WTC11 (cell line): ENCODE measurements around the gene RASSF3. TPM values are rescaled to one million over a fixed set of nuclear protein-coding genes. Genes with fewer than 3 reads are reported as not detected.

Source experiments
- ATAC-seq: fragments of 200-7000 bp; cut with Tn5 transposase; 2 replicates; pipeline ENCODE4 v1.10.0; 2021; ENCODE audit warnings: mild to moderate bottlenecking, moderate library complexity
- CTCF ChIA-PET: fragments of 300-600 bp; sonication (Branson Sonifier 250); formaldehyde crosslinking; loops from one replicate; lab custom pipeline; 2021; ENCODE audit warnings: antibody characterized with exemption; lab: Charles Lee
- POLR2A ChIA-PET: fragments of 350-600 bp; sonication (Branson Sonifier 250); formaldehyde crosslinking; loops from one replicate; lab custom pipeline; 2021; ENCODE audit warnings: antibody characterized with exemption; lab: Charles Lee
- DNase-seq: peaks from one replicate; pipeline ENCODE4 v3.0.0; 2021; ENCODE audit warnings: low spot score
- H3K27ac Mint-ChIP-seq: 2 replicates; pipeline ENCODE4 v1.8.0; 2021; ENCODE audit warnings: mixed read lengths
- H3K27me3 Mint-ChIP-seq: 2 replicates; pipeline ENCODE4 v1.8.0; 2021; ENCODE audit warnings: low read depth, mild to moderate bottlenecking, moderate library complexity, mixed read lengths
- H3K36me3 Mint-ChIP-seq: 2 replicates; pipeline ENCODE4 v1.8.0; 2021; ENCODE audit warnings: mixed read lengths
- H3K4me1 Mint-ChIP-seq: 2 replicates; pipeline ENCODE4 v1.8.0; 2022; ENCODE audit warnings: mixed read lengths
- H3K4me3 Mint-ChIP-seq: 2 replicates; pipeline ENCODE4 v1.8.0; 2021; ENCODE audit warnings: mild to moderate bottlenecking, moderate library complexity, mixed read lengths
- H3K9me3 Mint-ChIP-seq: 2 replicates; pipeline ENCODE4 v1.8.0; 2021; ENCODE audit warnings: mixed read lengths
- CREM ChIP-seq: sonication (generic); formaldehyde crosslinking; IDR thresholded peaks from 2 replicates; pipeline ENCODE4 v1.8.1; 2022; ENCODE audit warnings: mild to moderate bottlenecking, missing genetic modification reagents, moderate library complexity
- EMX1 ChIP-seq: fragments of 250-450 bp; sonication (Bioruptor Pico); IDR thresholded peaks from 2 replicates; pipeline ENCODE4 v1.8.0; 2021; ENCODE audit warnings: mild to moderate bottlenecking
- ESRRA ChIP-seq: sonication (generic); formaldehyde crosslinking; IDR thresholded peaks from 2 replicates; pipeline ENCODE4 v1.8.1; 2022; ENCODE audit warnings: mild to moderate bottlenecking, missing genetic modification reagents, borderline replicate concordance
- FOXK1 ChIP-seq: sonication (generic); formaldehyde crosslinking; IDR thresholded peaks from 2 replicates; pipeline ENCODE4 v1.8.0; 2022; ENCODE audit warnings: mild to moderate bottlenecking, moderate library complexity, missing genetic modification reagents
- GABPB1 ChIP-seq: sonication (generic); formaldehyde crosslinking; IDR thresholded peaks from 2 replicates; pipeline ENCODE4 v1.8.1; 2023; ENCODE audit warnings: mild to moderate bottlenecking, missing genetic modification reagents
- GTF2I ChIP-seq: fragments of 250-450 bp; sonication (Bioruptor Pico); conservative IDR thresholded peaks from 2 replicates; pipeline ENCODE4 v1.4.0; 2021; ENCODE audit warnings: mild to moderate bottlenecking
- JAZF1 ChIP-seq: fragments of 250-450 bp; sonication (Bioruptor Pico); IDR thresholded peaks from 2 replicates; pipeline ENCODE4 v1.9.0; 2021; ENCODE audit warnings: moderate library complexity, mild to moderate bottlenecking, inconsistent platforms
- NFATC4 ChIP-seq: fragments of 250-450 bp; sonication (Bioruptor Pico); IDR thresholded peaks from 2 replicates; pipeline ENCODE4 v1.9.0; 2021; ENCODE audit warnings: mild to moderate bottlenecking
- NR2C2 ChIP-seq: sonication (generic); formaldehyde crosslinking; IDR thresholded peaks from 2 replicates; pipeline ENCODE4 v1.8.0; 2022; ENCODE audit warnings: mild to moderate bottlenecking, missing genetic modification reagents
- NR3C1 ChIP-seq: sonication (generic); formaldehyde crosslinking; conservative IDR thresholded peaks from 2 replicates; pipeline ENCODE4 v1.8.1; 2023; ENCODE audit warnings: low read depth, mild to moderate bottlenecking, missing genetic modification reagents
- OVOL2 ChIP-seq: fragments of 250-450 bp; sonication (Bioruptor Pico); IDR thresholded peaks from 2 replicates; pipeline ENCODE4 v1.9.0; 2021; ENCODE audit warnings: mild to moderate bottlenecking, borderline replicate concordance
- PRRX2 ChIP-seq: fragments of 250-450 bp; sonication (Bioruptor Pico); IDR thresholded peaks from 2 replicates; pipeline ENCODE4 v1.8.0; 2021; ENCODE audit warnings: mild to moderate bottlenecking
- SMAD3 ChIP-seq: sonication (generic); formaldehyde crosslinking; IDR thresholded peaks from 2 replicates; pipeline ENCODE4 v1.8.0; 2022; ENCODE audit warnings: missing genetic modification reagents, mild to moderate bottlenecking, borderline replicate concordance
- TP53 ChIP-seq: sonication (generic); formaldehyde crosslinking; IDR thresholded peaks from 2 replicates; pipeline ENCODE4 v1.8.1; 2023; ENCODE audit warnings: mild to moderate bottlenecking, missing genetic modification reagents
- ZBTB21 ChIP-seq: sonication (generic); formaldehyde crosslinking; IDR thresholded peaks from 2 replicates; pipeline ENCODE4 v1.8.1; 2023; ENCODE audit warnings: mild to moderate bottlenecking, missing genetic modification reagents, borderline replicate concordance
- ZNF121 ChIP-seq: sonication (generic); formaldehyde crosslinking; IDR thresholded peaks from 2 replicates; pipeline ENCODE4 v1.8.0; 2023; ENCODE audit warnings: missing genetic modification reagents
- ZNF138 ChIP-seq: sonication (generic); formaldehyde crosslinking; conservative IDR thresholded peaks from 2 replicates; pipeline ENCODE4 v1.8.1; 2022; ENCODE audit warnings: mild to moderate bottlenecking, moderate library complexity, missing genetic modification reagents
- ZNF317 ChIP-seq: sonication (generic); formaldehyde crosslinking; IDR thresholded peaks from 2 replicates; pipeline ENCODE4 v1.8.1; 2023; ENCODE audit warnings: low read depth, mild to moderate bottlenecking, moderate library complexity, missing genetic modification reagents, borderline replicate concordance
- ZNF396 ChIP-seq: fragments of 250-450 bp; sonication (Bioruptor Pico); IDR thresholded peaks from 2 replicates; pipeline ENCODE4 v1.8.0; 2021; ENCODE audit warnings: mild to moderate bottlenecking, moderate library complexity, borderline replicate concordance
- ZNF671 ChIP-seq: fragments of 250-450 bp; sonication (Bioruptor Pico); IDR thresholded peaks from 2 replicates; pipeline ENCODE4 v1.8.0; 2021; ENCODE audit warnings: mild to moderate bottlenecking
- total RNA-seq: library from RNA; stranded (reverse); gene quantifications from 3 replicates; pipeline ENCODE4 v1.2.3, GENCODE V29; 2021
- TF ChIP-seq, protein P1 (sequence below): sonication (generic); formaldehyde crosslinking; IDR thresholded peaks from 2 replicates; pipeline ENCODE4 v1.8.1; 2022; ENCODE audit warnings: mild to moderate bottlenecking, missing genetic modification reagents, moderate library complexity, borderline replicate concordance
- TF ChIP-seq, protein P2 (sequence below): sonication (generic); formaldehyde crosslinking; IDR thresholded peaks from 2 replicates; pipeline ENCODE4 v1.8.1; 2023; ENCODE audit warnings: mild to moderate bottlenecking, missing genetic modification reagents
- TF ChIP-seq, protein P3 (sequence below): fragments of 250-450 bp; sonication (Bioruptor Pico); IDR thresholded peaks from 2 replicates; pipeline ENCODE4 v1.9.0; 2021; ENCODE audit warnings: mild to moderate bottlenecking
- TF ChIP-seq, protein P4 (sequence below): sonication (generic); formaldehyde crosslinking; conservative IDR thresholded peaks from 2 replicates; pipeline ENCODE4 v1.8.1; 2022; ENCODE audit warnings: mild to moderate bottlenecking, missing genetic modification reagents
- TF ChIP-seq, protein P5 (sequence below): sonication (generic); formaldehyde crosslinking; IDR thresholded peaks from 2 replicates; pipeline ENCODE4 v1.8.1; 2023; ENCODE audit warnings: mild to moderate bottlenecking, moderate library complexity, missing genetic modification reagents
- TF ChIP-seq, protein P6 (sequence below): fragments of 250-450 bp; sonication (Bioruptor Pico); IDR thresholded peaks from 2 replicates; pipeline ENCODE4 v1.8.0; 2021; ENCODE audit warnings: mild to moderate bottlenecking

RASSF3 gene
- total RNA-seq, 1 experiment from 2014 or later = 54.7 TPM

DNA sequence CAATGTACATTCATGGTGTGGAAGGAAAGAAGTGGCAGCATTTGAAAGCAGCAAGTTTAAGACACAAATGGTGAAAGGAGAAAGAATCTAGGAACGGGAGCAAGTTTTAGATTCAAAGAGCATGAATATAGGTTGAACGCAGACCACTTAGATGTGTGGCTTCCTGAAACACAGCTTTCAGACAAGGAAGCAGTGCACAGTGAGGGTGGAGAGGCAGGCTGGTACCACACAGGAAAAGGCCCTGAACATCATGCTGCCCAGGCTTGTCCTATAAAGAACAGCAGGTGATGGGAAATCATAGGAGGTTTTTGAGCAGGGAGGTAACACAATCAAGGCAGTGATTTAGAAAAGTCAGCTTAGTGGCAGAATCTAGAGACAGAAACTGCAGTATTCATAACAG lies 113.3 kb downstream of the RASSF3 start (continued):
- TF ChIP-seq, protein P1, sequence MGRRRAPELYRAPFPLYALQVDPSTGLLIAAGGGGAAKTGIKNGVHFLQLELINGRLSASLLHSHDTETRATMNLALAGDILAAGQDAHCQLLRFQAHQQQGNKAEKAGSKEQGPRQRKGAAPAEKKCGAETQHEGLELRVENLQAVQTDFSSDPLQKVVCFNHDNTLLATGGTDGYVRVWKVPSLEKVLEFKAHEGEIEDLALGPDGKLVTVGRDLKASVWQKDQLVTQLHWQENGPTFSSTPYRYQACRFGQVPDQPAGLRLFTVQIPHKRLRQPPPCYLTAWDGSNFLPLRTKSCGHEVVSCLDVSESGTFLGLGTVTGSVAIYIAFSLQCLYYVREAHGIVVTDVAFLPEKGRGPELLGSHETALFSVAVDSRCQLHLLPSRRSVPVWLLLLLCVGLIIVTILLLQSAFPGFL (CRISPR knock-in tag) = no peak
- TF ChIP-seq, all 79 proteins: peak for 0

DNA sequence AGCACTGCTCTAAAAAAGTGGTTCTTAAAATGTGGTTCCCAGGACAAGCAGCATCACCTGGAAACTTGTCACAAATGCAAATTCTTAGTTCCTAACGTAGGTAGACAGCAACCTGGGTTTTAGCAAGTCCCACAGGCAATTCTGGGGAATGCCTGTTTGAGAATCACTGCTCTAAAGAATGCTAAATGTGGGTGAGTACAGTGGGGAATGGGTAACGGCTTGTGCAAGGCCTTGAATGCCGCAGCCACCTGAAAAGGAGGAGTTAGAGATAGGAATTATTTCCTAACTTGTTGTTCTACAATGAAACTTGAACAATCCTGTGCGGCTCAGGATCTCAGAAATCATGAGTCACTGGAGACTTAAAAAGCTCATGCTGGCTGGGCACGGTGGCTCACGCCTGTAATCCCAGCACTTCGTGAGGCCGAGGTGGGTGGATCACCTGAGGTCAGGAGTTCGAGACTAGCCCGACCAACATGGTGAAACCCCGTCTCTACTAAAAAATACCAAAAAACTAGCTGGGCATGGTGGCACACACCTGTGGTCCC lies 114.0 kb downstream of the RASSF3 start:
- H3K27ac Mint-ChIP-seq = no peak overlapping the region
- no peaks in the 10 kb centered on the region for H3K27me3 Mint-ChIP-seq
- H3K4me1 Mint-ChIP-seq = no peaks in the 10 kb centered on the region
- ChIA-PET POLR2A (no interaction called here), CTCF (no interaction called here)
- ATAC-seq (no peak), DNase-seq (no peak)
- H3K36me3 Mint-ChIP-seq = peaks cover 36% of the 10 kb centered on the region
- H3K9me3 Mint-ChIP-seq = no peaks in the 10 kb centered on the region
- no peak overlapping the region for H3K4me3 Mint-ChIP-seq
- TF ChIP-seq ZBTB21 (CRISPR knock-in tag) (no peak), ZNF396 (CRISPR knock-in tag) (no peak), ESRRA (CRISPR knock-in tag) (no peak), GABPB1 (no peak), NFATC4 (CRISPR knock-in tag) (no peak), CREM (CRISPR knock-in tag) (no peak), OVOL2 (no peak), PRRX2 (CRISPR knock-in tag) (no peak), ZNF138 (CRISPR knock-in tag) (no peak), NR2C2 (CRISPR knock-in tag) (no peak), ZNF317 (no peak)
- TF ChIP-seq, protein P2, sequence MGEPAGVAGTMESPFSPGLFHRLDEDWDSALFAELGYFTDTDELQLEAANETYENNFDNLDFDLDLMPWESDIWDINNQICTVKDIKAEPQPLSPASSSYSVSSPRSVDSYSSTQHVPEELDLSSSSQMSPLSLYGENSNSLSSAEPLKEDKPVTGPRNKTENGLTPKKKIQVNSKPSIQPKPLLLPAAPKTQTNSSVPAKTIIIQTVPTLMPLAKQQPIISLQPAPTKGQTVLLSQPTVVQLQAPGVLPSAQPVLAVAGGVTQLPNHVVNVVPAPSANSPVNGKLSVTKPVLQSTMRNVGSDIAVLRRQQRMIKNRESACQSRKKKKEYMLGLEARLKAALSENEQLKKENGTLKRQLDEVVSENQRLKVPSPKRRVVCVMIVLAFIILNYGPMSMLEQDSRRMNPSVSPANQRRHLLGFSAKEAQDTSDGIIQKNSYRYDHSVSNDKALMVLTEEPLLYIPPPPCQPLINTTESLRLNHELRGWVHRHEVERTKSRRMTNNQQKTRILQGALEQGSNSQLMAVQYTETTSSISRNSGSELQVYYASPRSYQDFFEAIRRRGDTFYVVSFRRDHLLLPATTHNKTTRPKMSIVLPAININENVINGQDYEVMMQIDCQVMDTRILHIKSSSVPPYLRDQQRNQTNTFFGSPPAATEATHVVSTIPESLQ (CRISPR knock-in tag) = no peak

DNA sequence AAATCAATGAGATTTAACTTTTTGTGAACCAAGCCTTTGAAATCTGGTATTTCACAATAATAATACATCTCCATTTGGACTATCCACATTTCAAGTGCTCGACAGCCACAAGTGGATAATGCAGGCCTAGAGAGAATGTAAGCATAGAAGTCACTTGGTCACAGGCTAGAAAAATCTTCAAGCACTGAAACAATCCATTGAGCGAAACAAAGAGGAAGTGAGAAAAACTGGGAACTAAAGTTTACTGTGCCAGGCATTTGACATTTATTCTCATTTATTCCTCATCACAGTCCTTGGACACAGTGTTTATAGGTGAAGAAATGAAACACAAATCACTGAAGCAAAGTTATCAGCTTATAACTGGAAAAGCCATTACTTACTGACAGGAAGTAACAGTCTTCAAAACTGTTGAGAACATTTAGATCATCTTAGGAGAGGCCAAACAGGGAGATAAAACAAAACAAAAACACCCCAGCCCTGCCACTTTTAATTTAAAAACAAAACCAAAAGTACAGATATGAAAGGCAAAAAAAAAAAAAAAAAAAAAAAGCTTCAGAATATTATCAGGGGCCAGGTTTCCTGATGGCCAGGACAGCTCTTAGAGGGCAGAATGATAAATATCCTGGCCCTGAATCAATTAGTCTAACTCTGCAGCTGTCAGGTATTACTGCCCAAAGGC lies 119.8 kb downstream of the RASSF3 start:
- ATAC-seq = no peak
- Mint-ChIP-seq H3K4me3 (no peak overlapping the region), H3K27me3 (no peaks in the 10 kb centered on the region), H3K36me3 (peaks cover 31% of the 10 kb centered on the region), H3K4me1 (no peaks in the 10 kb centered on the region), H3K9me3 (no peaks in the 10 kb centered on the region), H3K27ac (no peak overlapping the region)
- no peak for DNase-seq
- CTCF ChIA-PET = no interaction called here
- POLR2A ChIA-PET = no interaction called here
- no peak for TF ChIP-seq ZNF396 (CRISPR knock-in tag)
- no peak for TF ChIP-seq ZNF671
- TF ChIP-seq, protein P3, sequence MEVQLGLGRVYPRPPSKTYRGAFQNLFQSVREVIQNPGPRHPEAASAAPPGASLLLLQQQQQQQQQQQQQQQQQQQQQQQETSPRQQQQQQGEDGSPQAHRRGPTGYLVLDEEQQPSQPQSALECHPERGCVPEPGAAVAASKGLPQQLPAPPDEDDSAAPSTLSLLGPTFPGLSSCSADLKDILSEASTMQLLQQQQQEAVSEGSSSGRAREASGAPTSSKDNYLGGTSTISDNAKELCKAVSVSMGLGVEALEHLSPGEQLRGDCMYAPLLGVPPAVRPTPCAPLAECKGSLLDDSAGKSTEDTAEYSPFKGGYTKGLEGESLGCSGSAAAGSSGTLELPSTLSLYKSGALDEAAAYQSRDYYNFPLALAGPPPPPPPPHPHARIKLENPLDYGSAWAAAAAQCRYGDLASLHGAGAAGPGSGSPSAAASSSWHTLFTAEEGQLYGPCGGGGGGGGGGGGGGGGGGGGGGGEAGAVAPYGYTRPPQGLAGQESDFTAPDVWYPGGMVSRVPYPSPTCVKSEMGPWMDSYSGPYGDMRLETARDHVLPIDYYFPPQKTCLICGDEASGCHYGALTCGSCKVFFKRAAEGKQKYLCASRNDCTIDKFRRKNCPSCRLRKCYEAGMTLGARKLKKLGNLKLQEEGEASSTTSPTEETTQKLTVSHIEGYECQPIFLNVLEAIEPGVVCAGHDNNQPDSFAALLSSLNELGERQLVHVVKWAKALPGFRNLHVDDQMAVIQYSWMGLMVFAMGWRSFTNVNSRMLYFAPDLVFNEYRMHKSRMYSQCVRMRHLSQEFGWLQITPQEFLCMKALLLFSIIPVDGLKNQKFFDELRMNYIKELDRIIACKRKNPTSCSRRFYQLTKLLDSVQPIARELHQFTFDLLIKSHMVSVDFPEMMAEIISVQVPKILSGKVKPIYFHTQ = no peak
- TF ChIP-seq NR3C1 (CRISPR knock-in tag) = no peak
- TF ChIP-seq, protein P4, sequence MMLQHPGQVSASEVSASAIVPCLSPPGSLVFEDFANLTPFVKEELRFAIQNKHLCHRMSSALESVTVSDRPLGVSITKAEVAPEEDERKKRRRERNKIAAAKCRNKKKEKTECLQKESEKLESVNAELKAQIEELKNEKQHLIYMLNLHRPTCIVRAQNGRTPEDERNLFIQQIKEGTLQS = no peak
- TF ChIP-seq GTF2I (CRISPR knock-in tag) = no peak
- no peak for TF ChIP-seq FOXK1 (CRISPR knock-in tag)
- TF ChIP-seq, protein P5, sequence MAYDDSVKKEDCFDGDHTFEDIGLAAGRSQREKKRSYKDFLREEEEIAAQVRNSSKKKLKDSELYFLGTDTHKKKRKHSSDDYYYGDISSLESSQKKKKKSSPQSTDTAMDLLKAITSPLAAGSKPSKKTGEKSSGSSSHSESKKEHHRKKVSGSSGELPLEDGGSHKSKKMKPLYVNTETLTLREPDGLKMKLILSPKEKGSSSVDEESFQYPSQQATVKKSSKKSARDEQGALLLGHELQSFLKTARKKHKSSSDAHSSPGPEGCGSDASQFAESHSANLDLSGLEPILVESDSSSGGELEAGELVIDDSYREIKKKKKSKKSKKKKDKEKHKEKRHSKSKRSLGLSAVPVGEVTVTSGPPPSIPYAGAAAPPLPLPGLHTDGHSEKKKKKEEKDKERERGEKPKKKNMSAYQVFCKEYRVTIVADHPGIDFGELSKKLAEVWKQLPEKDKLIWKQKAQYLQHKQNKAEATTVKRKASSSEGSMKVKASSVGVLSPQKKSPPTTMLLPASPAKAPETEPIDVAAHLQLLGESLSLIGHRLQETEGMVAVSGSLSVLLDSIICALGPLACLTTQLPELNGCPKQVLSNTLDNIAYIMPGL = no peak
- TF ChIP-seq JAZF1 = no peak
- TF ChIP-seq, protein P6, sequence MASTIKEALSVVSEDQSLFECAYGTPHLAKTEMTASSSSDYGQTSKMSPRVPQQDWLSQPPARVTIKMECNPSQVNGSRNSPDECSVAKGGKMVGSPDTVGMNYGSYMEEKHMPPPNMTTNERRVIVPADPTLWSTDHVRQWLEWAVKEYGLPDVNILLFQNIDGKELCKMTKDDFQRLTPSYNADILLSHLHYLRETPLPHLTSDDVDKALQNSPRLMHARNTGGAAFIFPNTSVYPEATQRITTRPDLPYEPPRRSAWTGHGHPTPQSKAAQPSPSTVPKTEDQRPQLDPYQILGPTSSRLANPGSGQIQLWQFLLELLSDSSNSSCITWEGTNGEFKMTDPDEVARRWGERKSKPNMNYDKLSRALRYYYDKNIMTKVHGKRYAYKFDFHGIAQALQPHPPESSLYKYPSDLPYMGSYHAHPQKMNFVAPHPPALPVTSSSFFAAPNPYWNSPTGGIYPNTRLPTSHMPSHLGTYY = no peak
- no peak for TF ChIP-seq TP53 (CRISPR knock-in tag)
- no peak for TF ChIP-seq EMX1 (CRISPR knock-in tag)
- no peak for TF ChIP-seq SMAD3 (CRISPR knock-in tag)
- TF ChIP-seq ZNF121 (CRISPR knock-in tag) = no peak
